Gastroesophageal sphincter (tissue), 3 donors: Measurements from ENCODE around the gene GMDS.

Experiments
- POLR2AphosphoS5 ChIP-seq: sonication (generic); formaldehyde crosslinking; IDR thresholded peaks from one replicate; pipeline ENCODE4 v1.6.1; 2017; ENCODE audit warnings: antibody characterized with exemption
- TF ChIP-seq, protein P1 (sequence below), 4 experiments: fragments of 200-600 bp in 2 of 4; fragments of 450-650 bp in 2 of 4; sonication (generic) in 1 of 4; IDR thresholded peaks; one replicate each; pipeline ENCODE4 v1.5.1; 2017 to 2019; ENCODE audit warnings: antibody characterized with exemption in 4 of 4, mild to moderate bottlenecking in 2 of 4, moderate library complexity in 2 of 4

DNA sequence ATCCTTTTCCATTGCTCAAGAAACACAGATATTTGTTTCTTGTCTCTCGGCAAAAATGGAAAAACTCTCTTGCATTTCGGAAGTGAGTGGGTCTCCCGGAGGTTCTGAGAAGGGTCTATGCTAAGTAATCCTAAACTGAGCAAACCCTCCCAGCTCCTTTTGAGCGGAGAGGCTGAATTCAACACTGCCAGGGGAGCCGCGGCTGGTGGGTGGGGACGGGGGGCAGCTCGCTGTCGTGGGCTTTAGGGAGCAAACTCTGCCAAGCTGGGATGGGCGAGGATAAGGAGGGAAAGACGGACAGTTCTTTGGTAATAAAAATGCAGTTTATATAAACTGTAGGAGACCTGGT is 424.3 kb downstream of the GMDS start:
- TF ChIP-seq, protein P1, sequence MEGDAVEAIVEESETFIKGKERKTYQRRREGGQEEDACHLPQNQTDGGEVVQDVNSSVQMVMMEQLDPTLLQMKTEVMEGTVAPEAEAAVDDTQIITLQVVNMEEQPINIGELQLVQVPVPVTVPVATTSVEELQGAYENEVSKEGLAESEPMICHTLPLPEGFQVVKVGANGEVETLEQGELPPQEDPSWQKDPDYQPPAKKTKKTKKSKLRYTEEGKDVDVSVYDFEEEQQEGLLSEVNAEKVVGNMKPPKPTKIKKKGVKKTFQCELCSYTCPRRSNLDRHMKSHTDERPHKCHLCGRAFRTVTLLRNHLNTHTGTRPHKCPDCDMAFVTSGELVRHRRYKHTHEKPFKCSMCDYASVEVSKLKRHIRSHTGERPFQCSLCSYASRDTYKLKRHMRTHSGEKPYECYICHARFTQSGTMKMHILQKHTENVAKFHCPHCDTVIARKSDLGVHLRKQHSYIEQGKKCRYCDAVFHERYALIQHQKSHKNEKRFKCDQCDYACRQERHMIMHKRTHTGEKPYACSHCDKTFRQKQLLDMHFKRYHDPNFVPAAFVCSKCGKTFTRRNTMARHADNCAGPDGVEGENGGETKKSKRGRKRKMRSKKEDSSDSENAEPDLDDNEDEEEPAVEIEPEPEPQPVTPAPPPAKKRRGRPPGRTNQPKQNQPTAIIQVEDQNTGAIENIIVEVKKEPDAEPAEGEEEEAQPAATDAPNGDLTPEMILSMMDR (IDR thresholded peaks at IDR 0.05), result no peak
- TF ChIP-seq POLR2AphosphoS5, result no peak
